GM19025 (cell line): ENCODE measurements around the gene SCN1B.
"Not testable (repeated sequence)": the region's sequence is repeated elsewhere in the genome, so short reads cannot be mapped to it uniquely, and the experiment has no call there.

Source experiments
- ATAC-seq: cut with Tn5 transposase; IDR thresholded peaks from one replicate; pipeline ENCODE4 v1.9.1; 2021; ENCODE audit warnings: mild to moderate bottlenecking, low read depth, moderate library complexity; ENCODE audit not compliant: unreplicated experiment

Gene SCN1B

DNA sequence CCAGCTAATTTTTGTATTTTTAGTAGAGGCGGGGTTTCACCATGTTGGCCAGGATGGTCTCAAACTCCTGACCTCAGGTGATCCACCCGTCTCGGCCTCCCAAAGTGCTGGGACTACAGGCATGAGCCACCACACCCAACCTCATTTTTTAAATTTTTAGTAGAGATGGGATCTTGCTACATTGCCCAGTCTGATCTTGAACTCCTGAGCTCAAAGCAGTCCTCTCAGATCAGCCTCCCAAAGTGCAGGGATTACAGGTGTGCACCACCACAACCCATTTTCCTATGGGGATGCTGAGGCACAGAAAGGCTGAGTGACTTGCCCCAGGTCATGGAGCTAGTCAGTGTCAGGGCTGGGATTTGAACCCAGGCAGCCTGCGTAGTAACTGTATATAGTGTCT, 21.0 kb downstream of the SCN1B start:
- ATAC-seq = not testable (repeated sequence)

- ATAC-seq = no peak
Observed at GRCh38 chr19:35051796-35052195, 21.5 kb downstream of the SCN1B start.

DNA sequence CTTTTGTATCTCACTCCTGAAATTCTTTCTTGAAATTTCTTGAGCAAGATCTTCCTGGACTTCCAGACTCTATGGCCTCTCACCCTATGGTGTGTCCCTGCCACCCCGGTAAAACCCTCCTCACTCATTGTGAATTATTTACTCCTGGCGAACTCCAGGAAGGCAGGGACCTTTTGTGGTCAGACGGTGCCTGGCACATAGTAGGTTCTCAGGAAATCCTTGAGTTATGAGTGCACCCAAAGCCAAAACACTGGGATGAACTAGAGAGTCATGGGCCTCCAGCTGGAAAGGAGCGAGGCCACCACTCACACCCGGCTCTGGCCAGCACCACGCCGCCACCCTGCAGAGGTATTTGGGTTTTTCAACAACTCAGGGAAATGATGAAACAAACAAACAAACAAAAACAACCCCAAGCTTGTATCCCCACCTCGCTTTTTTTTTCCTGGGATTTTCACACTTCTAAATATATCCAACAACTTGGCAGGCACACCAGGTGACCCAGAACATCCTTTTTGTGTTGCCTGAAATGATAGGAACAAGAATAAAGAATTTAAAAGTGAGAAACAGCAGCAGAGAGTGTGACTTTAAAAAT, 22.4 kb downstream of the SCN1B start:
- no peak for ATAC-seq

- ATAC-seq = no peak
Observed at GRCh38 chr19:35053667-35054293, 23.5 kb downstream of the SCN1B start.

DNA sequence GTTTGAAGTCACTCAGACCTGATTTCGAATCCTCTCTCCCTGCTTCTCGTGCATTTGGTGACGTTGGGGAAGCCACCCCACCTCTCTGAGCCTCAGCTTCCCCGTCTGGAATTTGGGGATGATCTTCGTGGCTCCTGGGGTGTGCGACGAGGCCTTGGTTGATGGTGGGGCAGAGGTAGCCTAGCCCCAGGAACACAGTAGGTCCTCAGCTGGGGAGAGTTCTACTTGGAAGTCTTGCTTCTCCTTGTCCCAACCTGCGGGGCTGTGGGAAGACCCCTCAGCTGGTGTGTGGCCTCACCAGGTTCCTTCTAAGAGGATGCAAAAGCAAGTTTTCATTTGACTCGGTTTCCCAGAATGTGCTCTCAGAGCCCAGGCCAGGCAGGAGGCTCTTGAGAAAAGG, 24.4 kb downstream of the SCN1B start:
- no peak for ATAC-seq

DNA sequence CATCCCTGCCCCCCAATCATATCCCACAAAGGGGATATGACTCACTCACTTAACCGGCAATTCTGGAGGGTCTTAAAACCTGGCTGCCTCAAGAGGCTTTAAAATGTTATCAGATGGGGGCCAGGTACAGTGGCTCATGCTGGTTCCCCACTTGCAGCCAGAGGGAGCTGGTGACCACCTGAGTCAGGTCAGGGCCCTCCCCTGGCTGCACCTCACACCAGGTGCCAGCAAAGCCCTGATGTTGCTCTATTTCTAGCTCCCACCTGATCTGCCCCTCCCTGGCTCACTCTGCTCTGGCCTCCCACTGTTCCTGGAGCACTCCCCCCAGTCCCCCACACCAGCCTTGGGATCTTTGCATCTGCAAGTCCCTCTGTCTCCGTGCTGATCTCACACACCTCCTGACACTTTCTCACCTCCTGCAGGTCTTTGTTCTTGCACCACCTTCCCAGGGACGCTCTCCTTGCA, 25.5 kb downstream of the SCN1B start:
- no peak for ATAC-seq

GRCh38 chr19:35056513-35057063, 26.3 kb downstream of the SCN1B start:
- ATAC-seq = no peak

DNA sequence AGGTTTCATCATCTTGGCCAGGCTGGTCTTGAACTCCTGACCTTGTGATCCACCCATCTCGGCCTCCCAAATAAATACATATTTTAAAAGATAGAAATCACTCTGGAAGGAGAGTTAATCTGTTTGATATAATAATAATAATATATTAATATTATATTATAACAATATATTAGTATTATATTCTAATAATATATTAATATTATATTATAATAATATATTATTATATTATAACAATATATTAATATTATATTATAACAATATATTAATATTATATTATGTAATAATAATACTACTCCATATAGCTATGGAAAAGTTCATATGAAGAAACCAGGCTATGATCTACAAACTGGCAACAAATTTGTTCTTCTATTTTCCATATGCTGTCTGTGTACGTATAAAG, 28.1 kb downstream of the SCN1B start:
- no peak for ATAC-seq

- no peak for ATAC-seq
Observed at GRCh38 chr19:35059006-35059798, 28.9 kb downstream of the SCN1B start.

DNA sequence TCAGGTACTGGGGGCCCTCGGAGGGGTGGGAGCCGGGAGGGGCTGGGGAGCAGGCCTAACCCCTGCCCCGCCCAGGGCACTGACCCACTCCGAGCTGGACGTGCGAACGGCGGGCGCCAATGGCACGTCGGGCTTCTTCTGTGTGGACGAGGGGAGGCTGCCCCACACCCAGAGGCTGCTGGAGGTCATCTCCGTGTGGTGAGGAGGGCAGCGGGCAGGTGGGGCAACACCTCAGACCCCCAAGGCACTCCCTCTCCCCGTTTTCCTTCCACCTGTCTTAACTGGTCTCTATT, 29.5 kb downstream of the SCN1B start:
- ATAC-seq = no peak

- ATAC-seq = no peak
Observed at GRCh38 chr19:35060160-35060855, 30.0 kb downstream of the SCN1B start.

- ATAC-seq = no peak
Observed at GRCh38 chr19:35061583-35062373, 31.5 kb downstream of the SCN1B start.

DNA sequence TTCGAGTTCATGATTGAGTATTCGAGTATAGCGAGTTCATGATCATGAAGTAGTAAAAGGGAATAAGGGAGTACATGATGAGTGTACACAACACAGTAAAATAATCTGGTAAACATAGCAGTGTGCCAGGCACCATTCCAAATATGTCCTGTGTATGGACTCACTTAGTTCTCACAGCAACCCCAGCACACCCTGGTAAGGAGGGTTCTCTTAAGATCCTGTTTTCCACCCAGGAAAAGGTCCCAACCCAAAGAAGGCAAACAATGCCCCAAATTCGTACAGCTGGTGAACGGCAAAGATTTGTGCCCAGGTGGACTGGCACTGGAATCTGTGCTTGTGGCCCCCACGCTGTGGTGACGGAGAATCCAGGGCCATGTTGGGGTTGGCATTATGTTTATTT, 32.7 kb downstream of the SCN1B start:
- no peak for ATAC-seq

GRCh38 chr19:35063940-35064818, 33.9 kb downstream of the SCN1B start:
- ATAC-seq = no peak

DNA sequence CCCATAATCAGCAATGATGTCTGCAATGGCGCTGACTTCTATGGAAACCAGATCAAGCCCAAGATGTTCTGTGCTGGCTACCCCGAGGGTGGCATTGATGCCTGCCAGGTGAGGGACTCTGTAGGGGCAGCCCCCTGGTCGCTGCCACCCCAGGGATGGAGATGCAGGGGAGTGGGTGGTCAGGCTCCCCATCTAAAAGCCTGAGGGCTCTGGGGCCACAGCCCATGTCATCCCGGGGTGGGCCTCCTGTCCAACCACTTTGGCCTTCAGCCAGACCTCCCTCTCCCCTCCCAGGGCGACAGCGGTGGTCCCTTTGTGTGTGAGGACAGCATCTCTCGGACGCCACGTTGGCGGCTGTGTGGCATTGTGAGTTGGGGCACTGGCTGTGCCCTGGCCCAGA, 35.3 kb downstream of the SCN1B start:
- ATAC-seq = no peak

DNA sequence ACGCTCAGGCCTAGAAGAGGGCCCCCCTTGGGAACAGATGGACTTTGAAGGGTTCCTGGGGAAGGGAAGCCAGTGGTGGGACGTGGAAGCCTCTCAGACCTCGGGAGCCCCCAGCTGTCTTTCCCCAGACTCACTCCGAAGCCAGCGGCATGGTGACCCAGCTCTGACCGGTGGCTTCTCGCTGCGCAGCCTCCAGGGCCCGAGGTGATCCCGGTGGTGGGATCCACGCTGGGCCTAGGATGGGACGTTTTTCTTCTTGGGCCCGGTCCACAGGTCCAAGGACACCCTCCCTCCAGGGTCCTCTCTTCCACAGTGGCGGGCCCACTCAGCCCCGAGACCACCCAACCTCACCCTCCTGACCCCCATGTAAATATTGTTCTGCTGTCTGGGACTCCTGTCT, 35.9 kb downstream of the SCN1B start:
- ATAC-seq = no peak

DNA sequence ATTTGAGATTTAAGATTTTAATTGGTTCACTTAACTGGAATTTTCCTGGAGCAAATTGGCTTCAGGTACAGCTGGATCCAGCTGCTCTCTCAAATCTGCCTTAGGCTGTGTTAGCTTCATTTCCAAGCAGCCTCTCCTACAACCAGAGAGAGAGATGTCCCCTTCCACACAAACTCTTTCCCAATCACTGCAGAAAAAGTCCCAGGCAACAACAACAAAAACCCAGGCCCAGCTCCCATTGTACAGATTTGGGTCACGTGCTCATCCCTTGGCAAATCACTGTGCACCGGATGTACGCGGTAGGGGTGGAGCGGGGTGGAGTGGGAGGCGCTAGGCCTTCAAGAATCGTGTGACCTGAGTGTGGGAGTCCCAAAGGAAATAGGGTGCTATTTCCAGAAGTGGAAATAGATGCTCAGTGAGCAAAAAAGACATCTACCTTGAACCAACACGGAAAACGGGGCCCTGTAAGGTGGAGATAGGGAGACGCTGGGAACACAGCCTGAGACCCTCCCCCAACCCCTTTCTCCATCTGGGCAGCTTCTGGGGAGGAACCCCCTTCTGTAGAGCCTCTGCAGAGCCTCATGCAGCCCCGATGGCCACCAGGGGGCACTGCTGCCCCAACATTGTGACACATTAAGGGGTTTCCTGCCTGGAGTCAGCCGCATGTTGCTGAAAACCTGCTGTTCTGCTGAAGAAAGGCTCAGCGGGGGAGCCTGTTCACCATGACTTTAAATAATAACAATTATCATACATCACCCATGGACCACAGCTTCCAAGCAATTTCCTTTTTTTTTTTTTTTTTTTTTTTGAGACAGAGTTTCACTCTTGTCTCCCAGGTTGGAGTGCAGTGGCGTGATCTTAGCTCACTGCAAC, 36.7 kb downstream of the SCN1B start:
- no peak for ATAC-seq

DNA sequence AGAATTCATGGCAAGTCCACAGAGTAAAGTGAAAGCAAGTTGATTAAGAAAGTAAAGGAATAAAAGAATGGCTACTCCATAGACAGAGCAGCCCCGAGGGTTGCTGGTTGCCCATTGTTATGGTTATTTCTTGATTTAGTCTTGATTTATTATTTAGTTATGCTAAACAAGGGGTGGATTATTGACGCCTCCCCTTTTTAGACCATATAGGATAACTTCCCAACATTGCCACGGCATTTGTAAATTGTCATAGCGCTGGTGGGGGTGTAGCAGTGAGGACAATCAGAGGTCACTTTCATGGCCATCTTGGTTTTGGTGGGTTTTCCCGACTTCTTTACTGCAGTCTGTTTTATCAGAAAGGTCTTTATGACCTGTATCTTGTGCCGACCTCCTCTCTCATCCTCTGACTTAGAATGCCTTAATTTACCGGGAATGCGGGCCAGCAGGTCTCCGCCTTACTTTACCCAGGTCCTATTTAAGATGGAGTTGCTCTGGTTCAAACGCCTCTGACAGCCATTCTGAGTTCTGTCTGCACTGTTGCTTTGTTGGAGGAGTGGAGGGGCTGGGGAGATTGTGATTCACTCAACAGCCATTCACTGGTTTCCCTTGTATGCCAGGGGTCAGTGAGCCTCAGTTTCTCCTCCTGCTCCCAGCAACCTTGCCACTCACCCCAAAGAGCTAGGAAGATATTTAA, 38.8 kb downstream of the SCN1B start:
- no peak for ATAC-seq
